ENCODE measurements around the gene VEPH1. TPM values are rescaled to one million over a fixed set of nuclear protein-coding genes. Genes with fewer than 3 reads are reported as not detected.

The VEPH1 gene
- total RNA-seq, 1 donor from 2014 or later: 1.0 TPM

DNA sequence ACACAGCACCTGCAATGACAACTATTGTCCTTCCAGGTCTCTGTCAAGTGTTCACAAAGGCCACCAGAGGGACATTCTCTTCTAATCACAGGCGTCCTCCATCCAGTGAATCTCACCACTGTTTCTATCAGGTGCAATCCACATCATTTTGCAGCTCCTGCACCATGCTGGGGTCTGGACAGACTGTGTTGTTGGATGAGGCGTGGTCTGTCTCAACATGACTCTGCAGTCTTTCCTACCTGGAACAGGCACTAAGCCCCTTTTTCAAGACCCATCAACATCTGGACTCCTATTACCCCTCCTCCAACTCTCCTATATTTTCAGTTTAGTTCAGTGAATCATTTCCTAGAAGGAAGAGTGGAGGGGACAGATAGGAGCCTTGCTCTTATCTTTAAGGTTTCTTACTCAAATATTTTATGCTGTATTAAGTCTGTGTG lies 31.5 kb upstream of the VEPH1 start:
- Histone ChIP-seq H3K36me3 (ENCODE audit: control insufficient read depth in 3 of 3, insufficient read depth in 3 of 3, low read length in 3 of 3) (no peaks in the 10 kb centered on the region), H3K27me3 (ENCODE audit: control insufficient read depth in 3 of 3, insufficient read depth in 3 of 3, low read length in 3 of 3) (no peaks in the 10 kb centered on the region), H3K27ac (ENCODE audit: low read depth, low read length) (no peak overlapping the region), H3K4me3 (ENCODE audit: low read length in 3 of 3) (no peak overlapping the region), H3K4me1 (ENCODE audit: control insufficient read depth in 3 of 3, insufficient read depth in 3 of 3, low read length in 3 of 3) (no peaks in the 10 kb centered on the region), H3K9ac (ENCODE audit: low read depth in 1 of 3, low read length in 3 of 3) (no peak overlapping the region), H3K9me3 (ENCODE audit: control insufficient read depth in 3 of 3, low read length in 3 of 3) (no peaks in the 10 kb centered on the region)

DNA sequence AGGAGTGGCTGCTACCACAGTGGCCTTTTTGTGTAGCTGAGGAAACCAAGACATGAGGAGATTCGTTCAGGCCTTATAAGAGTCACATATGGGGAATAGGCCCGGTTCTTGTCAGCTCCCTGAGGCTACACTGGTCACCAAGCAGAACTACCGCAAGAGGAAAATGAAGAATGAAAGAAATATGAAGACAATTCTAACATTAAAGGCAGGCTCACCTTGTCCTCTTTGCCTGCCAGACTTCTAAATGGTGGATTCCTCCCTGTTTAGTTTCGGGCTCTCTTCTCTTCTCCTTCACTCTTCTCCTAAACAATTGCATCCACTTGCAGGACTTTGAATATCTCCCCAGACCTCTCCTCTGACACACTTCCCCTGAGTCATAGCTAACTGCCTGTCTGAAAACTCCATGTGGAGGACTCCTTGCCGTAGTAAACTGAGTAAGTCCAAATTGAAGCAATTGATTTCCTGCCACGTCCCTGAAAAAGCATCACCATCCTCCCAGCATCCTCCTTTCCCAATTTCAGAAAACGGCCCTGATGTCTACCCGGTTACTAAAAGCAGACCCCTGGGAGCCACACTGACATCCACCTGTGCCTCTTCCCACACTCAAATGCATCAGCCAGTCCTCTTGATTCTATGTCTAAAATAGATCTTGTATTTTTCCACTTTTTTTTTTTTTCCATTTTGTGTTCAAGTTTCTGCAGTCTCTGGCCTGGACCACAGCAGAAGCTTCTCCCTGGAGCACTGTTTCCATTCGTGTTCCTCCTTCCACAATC lies 30.3 kb upstream of the VEPH1 start:
- Histone ChIP-seq H3K36me3 (ENCODE audit: control insufficient read depth in 3 of 3, insufficient read depth in 3 of 3, low read length in 3 of 3) (no peaks in the 10 kb centered on the region), H3K4me1 (ENCODE audit: control insufficient read depth in 3 of 3, insufficient read depth in 3 of 3, low read length in 3 of 3) (no peaks in the 10 kb centered on the region), H3K9me3 (ENCODE audit: control insufficient read depth in 3 of 3, low read length in 3 of 3) (no peaks in the 10 kb centered on the region), H3K4me3 (ENCODE audit: low read length in 3 of 3) (no peak overlapping the region), H3K27ac (ENCODE audit: low read depth, low read length) (no peak overlapping the region), H3K27me3 (ENCODE audit: control insufficient read depth in 3 of 3, insufficient read depth in 3 of 3, low read length in 3 of 3) (no peaks in the 10 kb centered on the region), H3K9ac (ENCODE audit: low read depth in 1 of 3, low read length in 3 of 3) (no peak overlapping the region)

DNA sequence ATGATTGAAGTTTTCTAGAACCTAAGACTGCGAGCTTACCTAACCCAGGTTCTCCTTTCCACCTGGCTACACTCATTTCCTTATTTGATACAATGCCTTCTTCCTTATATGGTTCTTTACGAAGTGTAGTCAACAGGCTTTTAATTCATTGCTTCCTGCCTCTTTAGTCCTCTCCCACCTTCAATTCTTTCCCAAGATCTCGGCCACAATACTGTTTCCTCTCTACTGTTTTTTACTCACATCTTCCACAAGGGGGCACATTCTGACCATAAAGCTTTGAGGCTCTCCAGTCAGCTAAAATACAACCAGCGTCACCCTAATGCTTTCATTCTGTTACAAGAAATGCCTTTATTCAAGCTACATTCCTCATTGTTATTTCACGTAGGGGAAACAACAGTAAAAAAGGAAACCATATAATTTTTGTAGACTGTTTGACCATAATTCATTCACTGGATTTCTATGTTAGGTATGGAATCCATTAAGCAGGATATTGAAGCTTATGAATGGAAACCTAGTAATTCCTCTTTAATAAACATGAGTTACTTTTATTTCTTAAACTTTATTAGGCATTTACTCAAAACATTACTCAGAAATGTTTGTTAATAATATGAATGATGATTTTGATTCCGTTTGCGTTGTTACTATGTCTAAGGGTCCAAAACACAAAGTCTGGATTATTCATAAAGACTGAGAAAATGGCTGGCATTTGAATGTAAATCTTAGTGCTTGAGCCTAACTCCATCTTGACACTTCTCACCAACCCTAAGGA lies 29.5 kb upstream of the VEPH1 start:
- H3K27ac ChIP-seq (ENCODE audit: low read depth, low read length): no peak overlapping the region
- H3K4me1 ChIP-seq (ENCODE audit: control insufficient read depth in 3 of 3, insufficient read depth in 3 of 3, low read length in 3 of 3): no peaks in the 10 kb centered on the region
- H3K4me3 ChIP-seq (ENCODE audit: low read length in 3 of 3): no peak overlapping the region
- no peaks in the 10 kb centered on the region for H3K36me3 ChIP-seq (ENCODE audit: control insufficient read depth in 3 of 3, insufficient read depth in 3 of 3, low read length in 3 of 3)
- H3K9me3 ChIP-seq (ENCODE audit: control insufficient read depth in 3 of 3, low read length in 3 of 3): no peaks in the 10 kb centered on the region
- no peaks in the 10 kb centered on the region for H3K27me3 ChIP-seq (ENCODE audit: control insufficient read depth in 3 of 3, insufficient read depth in 3 of 3, low read length in 3 of 3)
- H3K9ac ChIP-seq (ENCODE audit: low read depth in 1 of 3, low read length in 3 of 3): no peak overlapping the region

DNA sequence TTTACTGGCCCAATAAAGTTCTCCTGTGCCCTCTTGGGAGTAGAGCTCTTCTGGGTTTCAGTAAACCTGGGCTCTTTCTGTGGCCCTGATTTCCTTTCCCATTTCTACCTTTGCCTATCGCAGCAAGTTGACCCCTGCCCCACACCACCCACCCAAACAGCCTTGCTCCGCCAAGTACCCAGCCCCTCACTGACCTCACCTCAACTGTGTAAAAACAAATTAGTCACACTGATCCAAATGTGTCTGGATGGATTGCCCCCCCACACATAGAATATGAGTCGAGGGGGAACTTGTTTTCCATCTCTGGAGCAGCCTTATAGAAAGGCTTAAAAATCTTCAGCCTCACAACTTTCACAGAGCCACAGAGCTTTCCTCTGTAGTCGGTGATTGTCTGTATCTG lies 28.6 kb upstream of the VEPH1 start:
- Histone ChIP-seq H3K36me3 (ENCODE audit: control insufficient read depth in 3 of 3, insufficient read depth in 3 of 3, low read length in 3 of 3) (no peaks in the 10 kb centered on the region), H3K9me3 (ENCODE audit: control insufficient read depth in 3 of 3, low read length in 3 of 3) (no peaks in the 10 kb centered on the region), H3K9ac (ENCODE audit: low read depth in 1 of 3, low read length in 3 of 3) (no peak overlapping the region), H3K4me3 (ENCODE audit: low read length in 3 of 3) (no peak overlapping the region), H3K27ac (ENCODE audit: low read depth, low read length) (no peak overlapping the region), H3K27me3 (ENCODE audit: control insufficient read depth in 3 of 3, insufficient read depth in 3 of 3, low read length in 3 of 3) (no peaks in the 10 kb centered on the region), H3K4me1 (ENCODE audit: control insufficient read depth in 3 of 3, insufficient read depth in 3 of 3, low read length in 3 of 3) (no peaks in the 10 kb centered on the region)

DNA sequence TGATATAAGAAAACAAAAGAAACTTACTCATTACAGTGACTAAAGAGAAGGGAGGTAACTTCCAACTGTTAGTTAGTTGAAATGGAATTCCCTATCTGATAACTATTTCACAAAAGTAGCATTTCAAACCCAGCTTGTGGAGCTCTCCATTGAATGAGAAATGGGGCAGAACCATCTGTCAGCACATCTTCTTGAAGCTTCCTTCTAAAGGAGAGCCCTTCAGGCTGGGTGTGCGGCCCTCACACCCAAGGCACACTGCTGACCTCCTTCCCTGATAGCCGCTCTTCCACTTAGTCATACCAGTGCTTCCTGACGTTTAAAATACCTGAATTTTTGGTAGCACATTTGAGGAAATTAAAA lies 28.1 kb upstream of the VEPH1 start:
- H3K4me3 ChIP-seq (ENCODE audit: low read length in 3 of 3): no peak overlapping the region
- H3K4me1 ChIP-seq (ENCODE audit: control insufficient read depth in 3 of 3, insufficient read depth in 3 of 3, low read length in 3 of 3): no peaks in the 10 kb centered on the region
- no peaks in the 10 kb centered on the region for H3K27me3 ChIP-seq (ENCODE audit: control insufficient read depth in 3 of 3, insufficient read depth in 3 of 3, low read length in 3 of 3)
- no peaks in the 10 kb centered on the region for H3K36me3 ChIP-seq (ENCODE audit: control insufficient read depth in 3 of 3, insufficient read depth in 3 of 3, low read length in 3 of 3)
- H3K9me3 ChIP-seq (ENCODE audit: control insufficient read depth in 3 of 3, low read length in 3 of 3): no peaks in the 10 kb centered on the region
- no peak overlapping the region for H3K9ac ChIP-seq (ENCODE audit: low read depth in 1 of 3, low read length in 3 of 3)
- no peak overlapping the region for H3K27ac ChIP-seq (ENCODE audit: low read depth, low read length)

DNA sequence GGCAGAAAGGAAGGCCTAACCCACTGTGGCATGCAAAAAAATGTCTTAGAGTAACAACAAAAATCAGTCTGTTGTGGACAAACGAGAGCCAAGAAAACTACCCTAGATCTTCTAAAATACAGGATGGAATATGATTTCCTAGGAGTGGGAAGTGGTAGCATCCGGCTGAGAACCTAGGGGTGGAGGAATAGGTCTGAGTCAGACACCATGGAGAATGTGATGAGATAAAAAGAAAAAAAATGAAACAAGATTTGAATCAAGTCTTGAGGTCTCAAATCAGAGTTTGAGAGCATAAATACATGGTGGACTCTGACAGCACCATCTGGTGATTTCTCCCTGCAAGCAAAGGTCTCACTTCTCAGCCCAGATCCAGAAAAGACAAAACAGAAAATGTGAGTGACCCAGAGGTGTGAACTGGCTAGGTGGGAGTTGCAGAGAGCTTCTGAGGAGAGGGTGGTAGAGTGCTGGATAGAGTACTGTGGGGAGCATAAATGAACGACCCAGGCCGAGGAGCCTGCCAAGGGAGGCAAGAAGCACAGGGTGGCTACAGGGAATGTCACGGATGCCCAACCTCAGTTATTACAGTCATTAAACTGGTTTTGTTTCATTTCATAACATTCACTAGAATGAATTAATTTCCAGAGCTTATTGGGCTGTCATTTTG lies 27.6 kb upstream of the VEPH1 start:
- Histone ChIP-seq H3K9ac (ENCODE audit: low read depth in 1 of 3, low read length in 3 of 3) (no peak overlapping the region), H3K4me1 (ENCODE audit: control insufficient read depth in 3 of 3, insufficient read depth in 3 of 3, low read length in 3 of 3) (no peaks in the 10 kb centered on the region)

DNA sequence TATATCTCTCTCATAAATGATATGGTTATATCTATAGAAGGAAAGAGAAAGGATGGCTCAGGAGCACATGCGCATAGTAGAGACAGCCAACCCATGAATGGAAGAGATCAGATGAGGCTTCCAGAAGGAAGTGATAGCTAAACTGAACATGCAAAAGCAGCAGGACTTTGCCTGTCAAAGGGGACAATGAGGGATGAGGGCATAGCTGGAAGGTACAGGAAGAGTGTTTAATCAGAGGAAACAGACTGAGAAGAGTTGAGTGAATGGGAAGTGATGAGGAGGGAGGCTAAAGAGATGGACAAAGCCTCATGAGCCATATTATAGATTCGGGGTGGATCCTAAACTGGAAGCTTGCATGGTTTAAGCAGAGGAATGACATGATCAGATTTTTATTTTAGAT lies 26.5 kb upstream of the VEPH1 start:
- Histone ChIP-seq H3K27ac (ENCODE audit: low read depth, low read length) (no peak overlapping the region), H3K27me3 (ENCODE audit: control insufficient read depth in 3 of 3, insufficient read depth in 3 of 3, low read length in 3 of 3) (no peaks in the 10 kb centered on the region), H3K4me3 (ENCODE audit: low read length in 3 of 3) (no peak overlapping the region), H3K9me3 (ENCODE audit: control insufficient read depth in 3 of 3, low read length in 3 of 3) (no peaks in the 10 kb centered on the region), H3K9ac (ENCODE audit: low read depth in 1 of 3, low read length in 3 of 3) (no peak overlapping the region), H3K4me1 (ENCODE audit: control insufficient read depth in 3 of 3, insufficient read depth in 3 of 3, low read length in 3 of 3) (no peaks in the 10 kb centered on the region), H3K36me3 (ENCODE audit: control insufficient read depth in 3 of 3, insufficient read depth in 3 of 3, low read length in 3 of 3) (no peaks in the 10 kb centered on the region)

More for the DNA sequence above, 27.6 kb upstream of the VEPH1 start:
- no peaks in the 10 kb centered on the region for H3K36me3 ChIP-seq (ENCODE audit: control insufficient read depth in 3 of 3, insufficient read depth in 3 of 3, low read length in 3 of 3)
- H3K9me3 ChIP-seq (ENCODE audit: control insufficient read depth in 3 of 3, low read length in 3 of 3): no peaks in the 10 kb centered on the region
- H3K4me3 ChIP-seq (ENCODE audit: low read length in 3 of 3): no peak overlapping the region
- no peaks in the 10 kb centered on the region for H3K27me3 ChIP-seq (ENCODE audit: control insufficient read depth in 3 of 3, insufficient read depth in 3 of 3, low read length in 3 of 3)
- H3K27ac ChIP-seq (ENCODE audit: low read depth, low read length): no peak overlapping the region

DNA sequence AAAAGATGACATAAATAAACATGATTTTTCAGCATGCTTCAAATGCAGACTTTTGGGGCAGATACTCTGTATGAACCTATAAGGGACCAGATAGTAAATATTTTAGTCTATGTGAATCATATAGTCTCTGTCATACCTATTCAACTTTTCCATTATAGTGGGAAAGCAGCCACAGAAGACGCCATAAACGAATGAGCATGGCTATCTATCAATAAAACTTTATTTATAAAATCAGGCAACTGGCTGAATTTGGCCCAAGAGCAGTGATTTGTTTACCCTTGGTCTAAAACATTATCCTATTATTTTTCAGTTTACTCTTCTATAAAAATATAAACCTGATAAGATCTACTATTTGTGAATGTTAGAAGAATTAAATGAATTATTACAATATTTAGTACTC lies 25.9 kb upstream of the VEPH1 start:
- Histone ChIP-seq H3K36me3 (ENCODE audit: control insufficient read depth in 3 of 3, insufficient read depth in 3 of 3, low read length in 3 of 3) (no peaks in the 10 kb centered on the region), H3K27me3 (ENCODE audit: control insufficient read depth in 3 of 3, insufficient read depth in 3 of 3, low read length in 3 of 3) (no peaks in the 10 kb centered on the region)

DNA sequence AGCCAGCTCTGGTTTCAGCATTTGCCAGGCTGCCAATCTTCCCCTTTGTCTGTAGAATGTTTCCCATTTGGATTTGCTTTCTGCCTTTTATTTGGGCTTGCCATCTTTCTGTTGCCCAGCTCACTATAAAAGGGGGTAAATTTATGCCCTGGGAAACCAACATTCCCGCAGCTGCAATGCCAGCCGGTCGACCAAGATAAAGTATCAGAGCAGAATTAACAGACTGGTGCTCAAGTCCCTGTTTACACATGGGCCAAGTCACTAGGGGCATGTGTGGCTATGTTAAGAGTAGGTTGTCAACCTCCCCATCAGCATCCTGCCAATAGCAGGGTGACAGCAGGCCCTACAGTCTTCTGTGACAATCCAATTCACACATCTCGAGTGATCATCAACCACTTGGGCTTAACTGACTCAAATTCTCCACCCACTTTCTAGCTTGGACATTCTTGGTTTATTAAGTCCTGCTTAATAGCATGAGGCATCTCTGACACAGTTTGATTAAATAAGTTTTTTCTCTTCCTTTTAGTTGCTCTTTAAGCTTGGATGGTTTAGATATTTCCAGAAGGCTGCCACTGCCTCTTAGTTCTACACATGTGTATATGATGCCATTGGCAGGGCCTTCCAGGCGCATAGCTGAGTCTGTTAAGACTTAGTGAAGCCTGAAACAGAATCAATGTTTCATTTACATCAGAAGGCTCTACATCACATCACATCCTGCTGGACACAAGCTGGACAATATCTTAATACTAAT lies 24.1 kb upstream of the VEPH1 start:
- no peaks in the 10 kb centered on the region for H3K27me3 ChIP-seq (ENCODE audit: control insufficient read depth in 3 of 3, insufficient read depth in 3 of 3, low read length in 3 of 3)
- H3K4me1 ChIP-seq (ENCODE audit: control insufficient read depth in 3 of 3, insufficient read depth in 3 of 3, low read length in 3 of 3): no peaks in the 10 kb centered on the region
- H3K9me3 ChIP-seq (ENCODE audit: control insufficient read depth in 3 of 3, low read length in 3 of 3): no peaks in the 10 kb centered on the region
- no peak overlapping the region for H3K9ac ChIP-seq (ENCODE audit: low read depth in 1 of 3, low read length in 3 of 3)
- no peak overlapping the region for H3K4me3 ChIP-seq (ENCODE audit: low read length in 3 of 3)
- H3K36me3 ChIP-seq (ENCODE audit: control insufficient read depth in 3 of 3, insufficient read depth in 3 of 3, low read length in 3 of 3): no peaks in the 10 kb centered on the region
- no peak overlapping the region for H3K27ac ChIP-seq (ENCODE audit: low read depth, low read length)

More for the DNA sequence above, 25.9 kb upstream of the VEPH1 start:
- H3K9ac ChIP-seq (ENCODE audit: low read depth in 1 of 3, low read length in 3 of 3): no peak overlapping the region
- H3K27ac ChIP-seq (ENCODE audit: low read depth, low read length): no peak overlapping the region
- no peaks in the 10 kb centered on the region for H3K9me3 ChIP-seq (ENCODE audit: control insufficient read depth in 3 of 3, low read length in 3 of 3)
- H3K4me1 ChIP-seq (ENCODE audit: control insufficient read depth in 3 of 3, insufficient read depth in 3 of 3, low read length in 3 of 3): no peaks in the 10 kb centered on the region
- H3K4me3 ChIP-seq (ENCODE audit: low read length in 3 of 3): no peak overlapping the region

Data from skeletal muscle tissue (tissue), 4 donors.